ENCODE measurements around the gene MYLK.

- TF ChIP-seq CTCF (IDR thresholded peaks at IDR 0.05; ENCODE audit: insufficient read depth, low read depth, low read length) (no peak), EZH2 (IDR thresholded peaks at IDR 0.05; ENCODE audit: insufficient read depth, low read length) (no peak)
These were observed 2.4 kb downstream of the MYLK start for GRCh38 chr3:123881771-123882170.

Data from astrocyte (in vitro differentiated cells and primary cell).